ENCODE results near the gene ZFYVE9. TPM values are rescaled to one million over a fixed set of nuclear protein-coding genes. Genes with fewer than 3 reads are reported as not detected.

ZFYVE9 gene
- total RNA-seq, 4 donors from 2014 or later = 29.5 to 60.4 (median 33.2) TPM

DNA sequence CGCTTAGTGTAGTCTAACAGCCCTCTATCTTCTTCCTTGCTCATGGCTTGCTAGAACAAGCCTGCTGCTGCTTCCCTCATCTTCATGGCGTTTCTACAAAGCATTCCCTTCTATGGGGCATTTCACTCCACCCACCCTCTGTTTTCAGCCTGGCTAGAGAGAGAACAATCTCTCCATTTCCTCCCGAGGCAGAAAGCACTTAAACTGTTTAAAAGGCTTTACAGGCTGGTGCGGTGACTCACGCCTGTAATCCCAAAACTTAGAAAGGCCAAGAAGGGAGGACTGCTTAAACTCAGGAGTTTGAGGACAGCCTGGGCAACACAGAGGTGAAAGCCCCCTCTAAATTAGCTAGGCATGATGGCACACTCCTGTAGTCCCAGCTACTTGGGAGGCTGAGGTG is 244.6 kb downstream of the ZFYVE9 start:
- TF ChIP-seq POLR2AphosphoS5 (IDR thresholded peaks at IDR 0.05) = no peak
- TF ChIP-seq EP300 (IDR thresholded peaks at IDR 0.05) = no peak
- TF ChIP-seq, protein P1, sequence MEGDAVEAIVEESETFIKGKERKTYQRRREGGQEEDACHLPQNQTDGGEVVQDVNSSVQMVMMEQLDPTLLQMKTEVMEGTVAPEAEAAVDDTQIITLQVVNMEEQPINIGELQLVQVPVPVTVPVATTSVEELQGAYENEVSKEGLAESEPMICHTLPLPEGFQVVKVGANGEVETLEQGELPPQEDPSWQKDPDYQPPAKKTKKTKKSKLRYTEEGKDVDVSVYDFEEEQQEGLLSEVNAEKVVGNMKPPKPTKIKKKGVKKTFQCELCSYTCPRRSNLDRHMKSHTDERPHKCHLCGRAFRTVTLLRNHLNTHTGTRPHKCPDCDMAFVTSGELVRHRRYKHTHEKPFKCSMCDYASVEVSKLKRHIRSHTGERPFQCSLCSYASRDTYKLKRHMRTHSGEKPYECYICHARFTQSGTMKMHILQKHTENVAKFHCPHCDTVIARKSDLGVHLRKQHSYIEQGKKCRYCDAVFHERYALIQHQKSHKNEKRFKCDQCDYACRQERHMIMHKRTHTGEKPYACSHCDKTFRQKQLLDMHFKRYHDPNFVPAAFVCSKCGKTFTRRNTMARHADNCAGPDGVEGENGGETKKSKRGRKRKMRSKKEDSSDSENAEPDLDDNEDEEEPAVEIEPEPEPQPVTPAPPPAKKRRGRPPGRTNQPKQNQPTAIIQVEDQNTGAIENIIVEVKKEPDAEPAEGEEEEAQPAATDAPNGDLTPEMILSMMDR (IDR thresholded peaks at IDR 0.05) = no peak
- TF ChIP-seq POLR2A (IDR thresholded peaks at IDR 0.05) = no peak
- no peak for DNase-seq (ENCODE audit: low spot score in 2 of 2)
- Histone ChIP-seq H3K4me3 (no peak overlapping the region), H3K36me3 (peaks cover 4% of the 10 kb centered on the region), H3K27me3 (no peaks in the 10 kb centered on the region), H3K4me1 (no peaks in the 10 kb centered on the region), H3K27ac (no peak overlapping the region), H3K9me3 (no peaks in the 10 kb centered on the region)
- WGBS = 88% methylated on average over 5 of the region's 5 CpGs

DNA sequence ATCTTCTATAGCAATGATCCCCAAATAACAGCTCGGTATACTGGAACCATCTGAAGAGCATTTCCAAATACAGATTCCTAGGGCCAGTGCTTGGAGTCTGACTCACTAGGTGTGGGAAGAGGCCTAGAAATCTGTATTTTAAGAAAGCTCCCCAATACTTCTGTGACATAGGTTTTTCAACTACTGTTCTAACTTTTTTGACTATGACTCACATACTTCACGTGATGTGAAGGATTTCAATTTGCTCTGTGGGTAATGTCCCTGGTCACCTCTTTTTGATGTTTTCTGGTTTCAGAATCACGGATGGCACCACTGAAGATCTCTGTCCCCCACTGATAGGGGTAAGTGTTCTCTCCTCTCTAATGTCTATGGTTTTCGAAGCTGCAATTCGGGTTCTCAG is 251.3 kb downstream of the ZFYVE9 start:
- H3K9me3 ChIP-seq = no peaks in the 10 kb centered on the region
- H3K4me1 ChIP-seq = no peaks in the 10 kb centered on the region
- H3K4me3 ChIP-seq = no peak overlapping the region
- DNase-seq (ENCODE audit: low spot score in 2 of 2) = no peak
- no peaks in the 10 kb centered on the region for H3K36me3 ChIP-seq
- 93% methylated on average over 5 of the region's 5 CpGs for WGBS
- no peaks in the 10 kb centered on the region for H3K27me3 ChIP-seq
- no peak for TF ChIP-seq EP300 (IDR thresholded peaks at IDR 0.05)
- no peak for TF ChIP-seq POLR2AphosphoS5 (IDR thresholded peaks at IDR 0.05)
- TF ChIP-seq POLR2A (IDR thresholded peaks at IDR 0.05) = no peak
- TF ChIP-seq, protein P1 (IDR thresholded peaks at IDR 0.05) = no peak
- no peak overlapping the region for H3K27ac ChIP-seq

Other genes starting within 250 kb of the ZFYVE9 start
- gene RAB3B, start 151.4 kb upstream of the ZFYVE9 start, total RNA-seq = 1 to 10 TPM; 2.8 to 6.8 (median 5.6) TPM
- gene KTI12, start 108.3 kb upstream of the ZFYVE9 start, total RNA-seq = 10 to 100 TPM in 1 of 4 donors, 1 to 10 TPM in 3; 8.0 to 15.9 (median 9.5) TPM
- gene TXNDC12, start 86.9 kb upstream of the ZFYVE9 start, total RNA-seq = 10 to 100 TPM; 22.4 to 26.4 (median 25.5) TPM
- 10 to 100 TPM; 41.7 to 60.2 (median 57.1) TPM for gene BTF3L4, start 85.8 kb upstream of the ZFYVE9 start, total RNA-seq
- gene CC2D1B, start 224.1 kb downstream of the ZFYVE9 start, total RNA-seq = 10 to 100 TPM; 23.0 to 30.4 (median 24.6) TPM

Data from suprapubic skin (tissue), 4 donors.